ENCODE results near the gene DHRS7.

DHRS7 gene

GRCh38 chr14:60164712-60165546, at the start of gene DHRS7:
TSS of gene DHRS7 (minus strand) at chr14:60165398. CDS start at chr14:60165309, 89 bp downstream.
- DNase-seq, result peak; percentile 67

GRCh38 chr14:60214415-60215126, 49.4 kb upstream of the DHRS7 start:
- DNase-seq, result no peak

GRCh38 chr14:60214003-60214402, 48.8 kb upstream of the DHRS7 start:
- DNase-seq, result no peak

- DNase-seq, result no peak
Measured at GRCh38 chr14:60212503-60213371, 47.5 kb upstream of the DHRS7 start.

GRCh38 chr14:60211153-60211552, 46.0 kb upstream of the DHRS7 start:
- no peak for DNase-seq

GRCh38 chr14:60210703-60211102, 45.5 kb upstream of the DHRS7 start:
- DNase-seq, result no peak

- no peak for DNase-seq
Measured at GRCh38 chr14:60206837-60207533, 41.8 kb upstream of the DHRS7 start.

GRCh38 chr14:60206249-60206670, 41.1 kb upstream of the DHRS7 start:
- DNase-seq, result no peak

- no peak for DNase-seq
Measured at GRCh38 chr14:60204843-60205774, 39.9 kb upstream of the DHRS7 start.

- no peak for DNase-seq
Measured at GRCh38 chr14:60204104-60204842, 39.1 kb upstream of the DHRS7 start.

GRCh38 chr14:60199321-60199720, 34.1 kb upstream of the DHRS7 start:
- DNase-seq, result no peak

- no peak for DNase-seq
Measured at GRCh38 chr14:60197629-60198303, 32.6 kb upstream of the DHRS7 start.

- DNase-seq, result no peak
Measured at GRCh38 chr14:60196291-60196690, 31.1 kb upstream of the DHRS7 start.

- no peak for DNase-seq
Measured at GRCh38 chr14:60195179-60195810, 30.1 kb upstream of the DHRS7 start.

- no peak for DNase-seq
Measured at GRCh38 chr14:60189923-60190840, 25.0 kb upstream of the DHRS7 start.

GRCh38 chr14:60188696-60189095, 23.5 kb upstream of the DHRS7 start:
- DNase-seq, result no peak

- no peak for DNase-seq
Measured at GRCh38 chr14:60188115-60188514, 22.9 kb upstream of the DHRS7 start.

- no peak for DNase-seq
Measured at GRCh38 chr14:60184905-60185555, 19.8 kb upstream of the DHRS7 start.
